ENCODE data around the gene PORCN.
"Not testable (repeated sequence)": the region's sequence is repeated elsewhere in the genome, so short reads cannot be mapped to it uniquely, and the experiment has no call there.

The PORCN gene

GRCh38 chrX:48514126-48514806 lies 5.5 kb downstream of the PORCN start:
- no peak for DNase-seq

- no peak for DNase-seq
Observed at GRCh38 chrX:48514868-48515460, 6.2 kb downstream of the PORCN start.

GRCh38 chrX:48515842-48516241 lies 7.0 kb downstream of the PORCN start:
- DNase-seq = no peak

GRCh38 chrX:48516285-48516684 lies 7.5 kb downstream of the PORCN start:
- no peak for DNase-seq

GRCh38 chrX:48516987-48517386 lies 8.2 kb downstream of the PORCN start:
- no peak for DNase-seq

GRCh38 chrX:48519481-48519880 lies 10.7 kb downstream of the PORCN start:
- DNase-seq = not testable (repeated sequence)

- peak; percentile 15 for DNase-seq
Observed at GRCh38 chrX:48520455-48520854, 11.7 kb downstream of the PORCN start.

GRCh38 chrX:48520976-48521352 lies 12.2 kb downstream of the PORCN start:
- DNase-seq = no peak

GRCh38 chrX:48521353-48522243 lies 12.8 kb downstream of the PORCN start, which contains the start of gene EBP:
Gene EBP (plus strand): TSS chrX:48521808. CDS start chrX:48523772, 1,964 bp downstream.
- peak; percentile 95 for DNase-seq

GRCh38 chrX:48522291-48522690 lies 13.5 kb downstream of the PORCN start:
- no peak for DNase-seq

- DNase-seq = no peak
Observed at GRCh38 chrX:48523682-48524081, 14.9 kb downstream of the PORCN start.

GRCh38 chrX:48525853-48526252 lies 17.1 kb downstream of the PORCN start:
- DNase-seq = not testable (repeated sequence)

- DNase-seq = no peak
Observed at GRCh38 chrX:48530736-48531135, 21.9 kb downstream of the PORCN start.

GRCh38 chrX:48531358-48531959 lies 22.7 kb downstream of the PORCN start:
- no peak for DNase-seq

- no peak for DNase-seq
Observed at GRCh38 chrX:48532161-48532560, 23.4 kb downstream of the PORCN start.

- DNase-seq = no peak
Observed at GRCh38 chrX:48533165-48533564, 24.4 kb downstream of the PORCN start.

GRCh38 chrX:48538641-48539344 lies 30.0 kb downstream of the PORCN start:
- no peak for DNase-seq

- peak; percentile 99 for DNase-seq
Observed at GRCh38 chrX:48539345-48540027, 30.7 kb downstream of the PORCN start, which contains the start of gene TBC1D25. Gene TBC1D25 (plus strand): TSS chrX:48539714. CDS start chrX:48539798, 84 bp downstream.

GRCh38 chrX:48540028-48540375 lies 31.2 kb downstream of the PORCN start:
- peak; percentile 67 for DNase-seq

- no peak for DNase-seq
Observed at GRCh38 chrX:48540480-48540879, 31.7 kb downstream of the PORCN start.

- no peak for DNase-seq
Observed at GRCh38 chrX:48541140-48541814, 32.5 kb downstream of the PORCN start.
